GM12878 (cell line): ENCODE results near the gene EPHB2. TPM values are rescaled to one million over a fixed set of nuclear protein-coding genes. Genes with fewer than 3 reads are reported as not detected.

Source experiments
- ATAC-seq: fragments of 200-7000 bp; cut with Tn5 transposase; 3 replicates; pipeline ENCODE4 v1.9.1; 2020; ENCODE audit warnings: mild to moderate bottlenecking, moderate library complexity
- BruUV-seq: library from RNA; stranded (reverse); fragments of 400-500 nt; replicated peaks from 2 replicates; lab custom pipeline; 2021; lab: Mats Ljungman, UMichigan
- CTCF ChIA-PET: fragments of 300-600 bp; sonication (Branson Sonifier 250); formaldehyde crosslinking; extraction: SDS; loops from one replicate; lab custom pipeline; 2021; ENCODE audit warnings: inconsistent platforms; lab: Yijun Ruan, JAX
- POLR2A ChIA-PET: fragments of 350-600 bp; formaldehyde crosslinking; extraction: SDS; loops from one replicate; lab custom pipeline; 2021; ENCODE audit warnings: inconsistent platforms; lab: Charles Lee
- RAD21 ChIA-PET: fragments of 300-600 bp; sonication (Branson Sonifier 250); formaldehyde crosslinking; loops from one replicate; lab custom pipeline; 2023; ENCODE audit warnings: antibody characterized with exemption; ENCODE audit not compliant: unreplicated experiment; lab: Charles Lee
- SMC1A ChIA-PET: fragments of 300-600 bp; sonication (Branson Sonifier 250); formaldehyde crosslinking; loops from one replicate; lab custom pipeline; 2023; ENCODE audit not compliant: unreplicated experiment, uncharacterized antibody; lab: Charles Lee
- DNase-seq: peaks from one replicate; pipeline ENCODE4 v3.0.0-alpha.2; 2011; ENCODE audit warnings: low read depth, low spot score
- FAIRE-seq: peaks from 3 replicates; lab custom pipeline; 2011; peaks lifted over from hg19 to GRCh38; lab: Jason Lieb, UNC
- H2AFZ ChIP-seq: 2 replicates; pipeline ENCODE4 v1.6.0; 2011; ENCODE audit warnings: low read depth, low read length, control low read depth; ENCODE audit not compliant: control insufficient read depth
- H3K27ac ChIP-seq: 2 replicates; pipeline ENCODE4 v1.5.1; 2011; ENCODE audit warnings: control low read depth; ENCODE audit not compliant: control insufficient read depth, insufficient read depth
- H3K27me3 ChIP-seq, 2 experiments: replicated peaks in 1 of 2; 2 replicates each; pipeline versions ENCODE4 v1.6.0 to v1.6.1; 2011; ENCODE audit warnings: low read length in 1 of 2; ENCODE audit not compliant: control insufficient read depth in 2 of 2, insufficient read depth in 2 of 2
- H3K36me3 ChIP-seq, 2 experiments: 2 replicates each; pipeline ENCODE4 v1.5.1; 2011; ENCODE audit warnings: low read length in 1 of 2; ENCODE audit not compliant: control insufficient read depth in 2 of 2, insufficient read depth in 2 of 2
- H3K4me1 ChIP-seq: 2 replicates; pipeline ENCODE4 v1.6.1; 2011; ENCODE audit warnings: mild to moderate bottlenecking, low read length, moderate library complexity, mixed read lengths; ENCODE audit not compliant: control insufficient read depth, insufficient read depth
- H3K4me2 ChIP-seq: 2 replicates; pipeline ENCODE4 v1.6.0; 2011; ENCODE audit warnings: control low read depth; ENCODE audit not compliant: control insufficient read depth, insufficient read depth
- H3K4me3 ChIP-seq: fragments of 200-600 bp; sonication (generic); 2 replicates; pipeline ENCODE4 v1.5.1; 2016
- H3K79me2 ChIP-seq: 2 replicates; pipeline ENCODE4 v1.6.0; 2011; ENCODE audit warnings: low read length; ENCODE audit not compliant: control insufficient read depth, insufficient read depth
- H3K9ac ChIP-seq: 2 replicates; pipeline ENCODE4 v1.8.0; 2011; ENCODE audit warnings: low read length, control low read depth, mixed read lengths; ENCODE audit not compliant: control insufficient read depth, insufficient read depth
- H3K9me3 ChIP-seq: replicated peaks from 3 replicates; pipeline ENCODE4 v1.5.1; 2011; ENCODE audit warnings: mild to moderate bottlenecking, low read length; ENCODE audit not compliant: control insufficient read depth, insufficient read depth
- H4K20me1 ChIP-seq: 2 replicates; pipeline ENCODE4 v1.6.0; 2011; ENCODE audit not compliant: control insufficient read depth, insufficient read depth
- CHD4 ChIP-seq: fragments of 200-600 bp; sonication (generic); IDR thresholded peaks from 2 replicates; pipeline ENCODE4 v1.6.1; 2016; ENCODE audit warnings: mild to moderate bottlenecking
- HCFC1 ChIP-seq: fragments of 150-350 bp; IDR thresholded peaks from 2 replicates; pipeline ENCODE4 v1.6.1; 2014; ENCODE audit warnings: low read length
- JUNB ChIP-seq: IDR thresholded peaks from 2 replicates; pipeline ENCODE4 v1.6.1; 2016; ENCODE audit warnings: antibody characterized with exemption, mild to moderate bottlenecking
- KLF5 ChIP-seq: fragments of 450-650 bp; IDR thresholded peaks from 2 replicates; pipeline ENCODE4 v1.6.1; 2014; ENCODE audit warnings: mild to moderate bottlenecking; ENCODE audit not compliant: partially characterized antibody
- RCOR1 ChIP-seq: conservative IDR thresholded peaks from 2 replicates; pipeline ENCODE4 v1.6.1; 2012; ENCODE audit warnings: low read depth, low read length, improper control_type of control experiment
- RFX5 ChIP-seq: IDR thresholded peaks from 2 replicates; pipeline ENCODE4 v1.6.1; 2011; ENCODE audit warnings: low read depth, low read length, improper control_type of control experiment
- SUZ12 ChIP-seq: fragments of 200-600 bp; sonication (generic); IDR thresholded peaks from one replicate; pipeline ENCODE4 v1.6.1; 2018; ENCODE audit warnings: antibody characterized with exemption, mild to moderate bottlenecking; ENCODE audit not compliant: unreplicated experiment
- YBX1 ChIP-seq: fragments of 450-650 bp; IDR thresholded peaks from 2 replicates; pipeline ENCODE4 v1.6.1; 2016; ENCODE audit warnings: antibody characterized with exemption
- ZNF274 ChIP-seq: IDR thresholded peaks from one replicate; pipeline ENCODE4 v1.8.0; 2011; ENCODE audit not compliant: insufficient read length, insufficient read depth
- ZSCAN29 ChIP-seq: fragments of 450-650 bp; IDR thresholded peaks from 2 replicates; pipeline ENCODE4 v1.6.1; 2017; ENCODE audit warnings: mild to moderate bottlenecking, moderate library complexity
- WGBS: methylation state at CpG from one replicate; pipeline ENCODE4 v1.1.6; 2016; ENCODE audit warnings: low lambda C conversion rate; ENCODE audit not compliant: insufficient replicate concordance, insufficient coverage; ENCODE audit errors: missing lambda C conversion rate; 5-methylcytosine and 5-hydroxymethylcytosine counted together
- in situ Hi-C: fragments of 300-500 bp; cut with MboI; formaldehyde crosslinking; loops from 9 replicates; pipeline ENCODE4 v1.14.3; 2018; ENCODE audit warnings: mixed read lengths
- intact Hi-C: fragments of 100-400 bp; cut with micrococcal nuclease; formaldehyde crosslinking; loops from one replicate; pipeline ENCODE4 v1.14.2; 2022; ENCODE audit not compliant: unreplicated experiment
- polyA plus RNA-seq, 11 experiments: library from polyadenylated mRNA; depleted of rRNA in 4 of 11; unstranded in 6 of 11; stranded (reverse) in 5 of 11; fragments of >200 nt; fragmentation: Nextera tagmentation in 4 of 11; fragmentation: Illumina TruSeq in 1 of 11; extraction: Ambion mirVana in 4 of 11; extraction: Trizol in 1 of 11; gene quantifications; 1 replicate in 1 of 11; 2 replicates in 10 of 11; pipeline versions ENCODE4 v1.2.1 to v1.2.3, GENCODE V29; 2011 to 2016; ENCODE audit warnings: inconsistent platforms in 2 of 11, missing spikeins in 2 of 11, low read depth in 1 of 11
- total RNA-seq, 4 experiments: library from RNA; depleted of rRNA in 3 of 4; stranded (reverse); fragments of >200 nt in 3 of 4; fragmentation: Illumina TruSeq in 1 of 4; extraction: Trizol in 1 of 4; gene quantifications; 2 replicates each; pipeline versions ENCODE4 v1.2.1 to v1.2.3, GENCODE V29; 2013 to 2021
- TF ChIP-seq, protein P1 (sequence below): fragments of 450-650 bp; IDR thresholded peaks from 2 replicates; pipeline ENCODE4 v1.6.1; 2017; ENCODE audit warnings: low read depth, mild to moderate bottlenecking, moderate library complexity

Gene EPHB2
- total and polyA plus RNA-seq, 10 of the 15 experiments (the other 5 are each of a cell fraction or from before 2014, with no cell fraction given), result 0.13 to 3.3 (median 0.92) TPM

- BruUV-seq, result no TSS peak
- Histone ChIP-seq H3K9me3 (no peaks in the 10 kb centered on the region), H3K27me3 (no peaks in the 10 kb centered on the region; a peak in 3 of 4 replicates), H3K9ac (no peak overlapping the region), H4K20me1 (no peaks in the 10 kb centered on the region), H3K4me2 (no peak overlapping the region), H3K27ac (no peak overlapping the region), H2AFZ (no peak overlapping the region), H3K4me1 (no peaks in the 10 kb centered on the region), H3K36me3 (no peaks in the 10 kb centered on the region), H3K79me2 (no peaks in the 10 kb centered on the region), H3K4me3 (no peak overlapping the region)
- ChIA-PET POLR2A (no interaction called here), SMC1A (no interaction called here), RAD21 (interaction anchor here (0.8 kb wide), 1 partner anchor 23 kb away, joined by 4 read pairs; no protein-coding TSS in a partner anchor), CTCF (no interaction called here)
- TF ChIP-seq ZSCAN29 (no peak), JUNB (no peak), SUZ12 (no peak), KLF5 (no peak), YBX1 (no peak), RFX5 (no peak), HCFC1 (no peak), ZNF274 (no peak), RCOR1 (no peak), CHD4 (no peak)
- TF ChIP-seq, protein P1, sequence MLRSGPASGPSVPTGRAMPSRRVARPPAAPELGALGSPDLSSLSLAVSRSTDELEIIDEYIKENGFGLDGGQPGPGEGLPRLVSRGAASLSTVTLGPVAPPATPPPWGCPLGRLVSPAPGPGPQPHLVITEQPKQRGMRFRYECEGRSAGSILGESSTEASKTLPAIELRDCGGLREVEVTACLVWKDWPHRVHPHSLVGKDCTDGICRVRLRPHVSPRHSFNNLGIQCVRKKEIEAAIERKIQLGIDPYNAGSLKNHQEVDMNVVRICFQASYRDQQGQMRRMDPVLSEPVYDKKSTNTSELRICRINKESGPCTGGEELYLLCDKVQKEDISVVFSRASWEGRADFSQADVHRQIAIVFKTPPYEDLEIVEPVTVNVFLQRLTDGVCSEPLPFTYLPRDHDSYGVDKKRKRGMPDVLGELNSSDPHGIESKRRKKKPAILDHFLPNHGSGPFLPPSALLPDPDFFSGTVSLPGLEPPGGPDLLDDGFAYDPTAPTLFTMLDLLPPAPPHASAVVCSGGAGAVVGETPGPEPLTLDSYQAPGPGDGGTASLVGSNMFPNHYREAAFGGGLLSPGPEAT, result no peak
- intact Hi-C loops, result no loop called here
- 1% methylated on average over 2 of the region's 2 CpGs for WGBS
- DNase-seq (no peak), FAIRE-seq (no peak), ATAC-seq (no peak)
- in situ Hi-C loops, result no loop called here
Observed at GRCh38 chr1:22727873-22728272, 17.2 kb downstream of the EPHB2 start.
